CD4-positive, alpha-beta T cell treated with Interleukin-17A for 4 hours (primary cell): ENCODE results near the gene CNKSR2.
"Not testable (repeated sequence)": the region's sequence is repeated elsewhere in the genome, so short reads cannot be mapped to it uniquely, and the experiment has no call there.

ENCODE experiments used
- DNase-seq: peaks from one replicate; pipeline ENCODE4 v3.0.0-alpha.2; 2020; ENCODE audit warnings: mixed read lengths

The CNKSR2 gene

DNA sequence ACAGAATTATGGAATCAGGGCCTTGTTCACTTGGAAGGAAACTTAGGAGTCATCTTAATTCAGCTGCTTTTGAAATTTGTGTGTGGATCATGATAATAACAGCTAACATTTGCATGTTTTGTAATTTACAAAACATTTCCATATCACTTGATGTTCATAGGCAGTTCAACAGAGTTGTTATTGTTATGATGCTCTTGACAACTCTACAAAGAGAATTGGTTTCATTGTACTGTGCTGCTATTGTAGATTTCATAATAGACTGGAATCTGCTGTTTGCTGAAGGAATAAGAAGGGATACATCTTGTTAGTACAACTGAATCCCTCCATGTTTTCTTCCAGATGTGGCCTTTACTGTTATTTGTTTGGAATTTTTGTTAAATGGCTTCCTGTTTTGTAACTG is 83.5 kb downstream of the CNKSR2 start:
- no peak for DNase-seq

DNA sequence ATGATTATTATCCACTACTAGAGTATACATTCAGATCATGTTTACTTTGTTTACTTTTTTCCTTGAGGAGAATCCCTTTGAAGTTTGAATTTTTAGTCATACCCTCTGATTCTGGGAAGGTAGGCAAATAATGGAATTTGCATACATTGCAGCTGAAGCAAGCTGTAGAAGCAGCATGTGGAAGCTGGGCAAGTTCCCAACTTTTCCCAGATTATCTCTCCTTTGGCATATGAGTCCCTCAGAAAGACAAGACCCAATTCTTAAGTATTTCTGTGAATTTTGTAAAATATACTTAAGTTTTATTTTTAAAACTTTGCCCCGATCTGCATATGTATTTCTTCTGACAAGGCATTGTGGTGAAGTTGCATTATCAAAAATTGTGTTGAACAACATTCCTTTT is 94.9 kb downstream of the CNKSR2 start:
- no peak for DNase-seq

DNA sequence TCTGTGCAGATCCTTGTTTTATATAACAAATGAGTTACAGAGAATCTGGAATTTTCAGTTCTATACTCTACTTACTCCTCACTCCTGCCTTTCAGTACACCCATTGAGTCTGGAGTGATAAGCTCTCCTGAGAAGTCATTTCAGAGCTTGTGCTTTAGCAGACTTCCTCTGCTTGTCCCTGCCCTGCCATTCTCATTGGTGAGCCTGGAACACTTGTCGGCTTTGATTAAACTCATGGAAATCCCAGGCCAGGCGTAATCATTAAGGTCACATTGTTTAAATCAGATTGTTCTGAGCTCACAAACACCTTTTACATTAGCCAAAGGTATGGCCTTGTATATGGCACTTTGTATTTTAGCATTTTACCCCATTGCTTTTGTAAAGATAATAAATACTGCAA is 102.7 kb downstream of the CNKSR2 start:
- no peak for DNase-seq

DNA sequence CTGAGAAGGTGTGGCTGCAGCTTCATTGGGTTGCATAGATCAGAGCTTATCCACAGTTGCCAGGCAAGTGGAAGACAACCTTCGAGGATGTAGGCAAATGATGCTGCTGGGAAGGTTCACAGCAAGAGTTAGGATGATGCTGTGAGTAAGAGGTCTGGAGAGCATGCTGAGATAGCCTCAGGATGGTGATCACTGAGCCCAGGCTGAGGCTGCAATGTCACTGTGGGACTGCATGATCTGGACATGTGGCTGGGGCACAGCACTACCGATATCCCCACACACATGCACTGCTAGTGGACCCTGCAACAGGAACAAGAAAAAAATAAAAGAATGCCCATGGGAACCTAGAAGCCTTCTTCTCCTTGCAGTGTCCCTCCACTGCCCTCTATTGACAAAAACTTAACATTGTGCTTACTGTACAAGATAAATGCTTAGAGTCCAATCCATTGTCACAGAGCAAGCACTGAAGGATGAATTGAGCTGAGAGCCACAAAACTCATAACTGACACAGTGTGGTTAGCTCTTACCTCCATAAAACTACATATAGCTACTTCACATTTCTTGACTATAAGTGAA is 105.6 kb downstream of the CNKSR2 start:
- DNase-seq, result peak; percentile 6

DNA sequence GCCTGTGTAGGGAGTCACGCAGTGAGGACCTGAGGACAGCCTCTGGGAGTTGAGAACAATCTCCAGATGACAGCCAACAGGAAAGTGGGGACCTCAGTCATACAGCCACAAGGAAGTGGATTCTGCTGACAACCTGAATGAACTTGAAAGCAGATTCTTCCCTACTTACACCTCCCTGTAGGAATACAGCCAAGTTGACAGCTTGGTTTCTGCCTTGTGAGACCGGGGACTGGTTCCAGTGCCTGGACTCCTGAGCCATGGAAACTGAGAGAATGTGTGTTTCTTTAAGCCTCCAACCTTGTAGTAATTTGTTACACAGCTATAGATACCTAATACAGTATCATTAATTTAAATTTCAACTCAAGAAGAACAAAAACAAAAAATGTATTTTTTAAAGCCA is 107.5 kb downstream of the CNKSR2 start:
- no peak for DNase-seq

DNA sequence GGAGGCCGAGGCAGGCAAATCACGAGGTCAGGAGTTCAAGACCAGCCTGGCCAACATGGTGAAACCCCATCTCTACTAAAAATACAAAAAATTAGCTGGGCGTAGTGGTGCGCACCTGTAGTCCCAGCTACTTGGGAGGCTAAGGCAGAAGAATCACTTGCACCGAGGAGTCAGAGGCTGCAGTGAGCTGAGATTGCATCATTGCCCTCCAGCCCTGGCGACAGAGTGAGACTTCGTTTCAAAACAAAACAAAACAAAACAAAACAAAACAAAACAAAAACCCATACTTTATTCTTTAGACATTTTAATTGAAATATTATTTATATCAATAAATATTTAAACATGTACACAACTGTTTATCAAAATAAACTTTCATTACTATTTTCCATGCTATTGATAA is 109.8 kb downstream of the CNKSR2 start:
- not testable (repeated sequence) for DNase-seq

DNA sequence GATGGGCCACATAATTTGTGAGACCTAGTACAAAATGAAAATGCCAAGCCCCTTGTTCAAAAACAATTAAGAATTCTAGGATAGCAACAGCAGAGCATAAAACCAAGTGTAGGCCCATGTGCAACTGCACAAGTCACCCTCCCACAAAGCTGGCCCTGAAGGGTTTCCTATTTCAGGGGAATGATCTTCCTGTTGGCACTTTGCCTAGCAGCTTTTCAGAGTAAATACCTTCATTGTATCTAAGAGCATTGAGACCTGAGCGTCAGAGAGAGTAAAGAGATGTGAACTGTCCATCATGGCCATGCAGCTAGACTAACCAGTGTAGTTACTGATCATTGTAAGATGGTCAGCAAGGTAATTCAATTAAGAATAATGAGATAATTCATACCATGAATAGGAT is 113.6 kb downstream of the CNKSR2 start:
- DNase-seq, result no peak

DNA sequence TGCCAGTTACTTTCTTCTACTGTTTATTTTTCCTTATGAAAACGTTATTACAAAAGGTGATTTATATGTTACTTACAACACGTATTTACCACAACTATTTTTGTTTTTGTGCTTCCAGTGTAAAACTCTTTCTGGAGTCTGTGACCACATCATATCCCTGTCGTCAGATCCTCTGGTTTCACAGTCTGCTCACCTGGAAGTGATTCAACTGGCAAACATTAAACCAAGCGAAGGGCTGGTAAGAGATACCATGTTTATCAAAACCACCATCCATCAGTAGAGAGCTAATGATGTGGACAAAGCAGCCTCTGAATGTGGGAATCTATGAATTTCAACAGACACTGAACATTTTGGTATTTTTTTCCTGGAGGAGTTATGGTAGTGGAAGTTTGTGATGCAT is 116.1 kb downstream of the CNKSR2 start:
- no peak for DNase-seq

DNA sequence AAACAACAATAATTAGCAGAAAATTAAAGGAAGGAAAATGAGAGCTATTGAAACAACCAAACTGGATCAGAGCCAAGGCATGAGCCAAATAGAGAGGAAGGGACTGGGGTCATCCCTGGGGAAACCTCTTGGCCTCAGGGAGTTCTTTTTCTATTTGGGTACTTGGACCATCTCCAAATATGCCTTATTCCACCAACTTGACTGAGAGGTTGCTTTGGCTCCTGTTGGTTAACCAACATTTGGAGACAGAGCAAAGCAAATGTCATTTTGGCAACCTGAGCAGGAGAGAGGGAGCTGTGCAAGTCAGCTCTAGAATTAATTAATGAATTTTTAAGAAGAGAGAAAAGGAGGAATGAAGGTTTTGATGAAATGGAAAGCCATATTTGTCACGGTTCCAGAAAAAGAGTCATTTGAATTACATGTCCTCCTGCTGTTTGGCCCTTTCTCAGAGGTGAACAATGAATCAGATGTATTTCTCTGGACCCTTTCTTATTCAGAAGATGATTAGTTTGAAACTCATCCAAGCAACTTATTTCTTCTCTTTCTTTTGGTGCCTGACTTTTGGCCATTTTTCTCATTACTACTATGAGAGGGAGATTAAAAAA is 119.1 kb downstream of the CNKSR2 start:
- DNase-seq, result no peak

DNA sequence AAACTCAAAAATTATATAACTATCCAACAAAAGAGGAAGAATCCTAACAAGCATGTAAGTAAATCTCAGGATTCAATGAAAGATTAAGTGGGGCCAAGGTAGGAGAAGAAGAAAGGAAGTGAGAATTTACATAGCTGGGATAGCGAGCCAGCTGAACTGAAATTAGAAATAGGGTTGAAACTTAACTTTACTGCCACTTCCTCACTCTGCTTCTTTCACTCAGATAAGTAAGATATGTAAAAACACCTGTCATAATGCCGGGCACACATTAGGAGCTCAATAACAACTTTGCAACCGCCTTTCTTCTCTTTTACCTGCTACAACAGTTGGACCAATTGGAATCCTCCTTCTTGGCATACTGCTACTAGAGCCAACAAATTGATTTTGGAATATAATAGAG is 129.4 kb downstream of the CNKSR2 start:
- DNase-seq, result no peak

DNA sequence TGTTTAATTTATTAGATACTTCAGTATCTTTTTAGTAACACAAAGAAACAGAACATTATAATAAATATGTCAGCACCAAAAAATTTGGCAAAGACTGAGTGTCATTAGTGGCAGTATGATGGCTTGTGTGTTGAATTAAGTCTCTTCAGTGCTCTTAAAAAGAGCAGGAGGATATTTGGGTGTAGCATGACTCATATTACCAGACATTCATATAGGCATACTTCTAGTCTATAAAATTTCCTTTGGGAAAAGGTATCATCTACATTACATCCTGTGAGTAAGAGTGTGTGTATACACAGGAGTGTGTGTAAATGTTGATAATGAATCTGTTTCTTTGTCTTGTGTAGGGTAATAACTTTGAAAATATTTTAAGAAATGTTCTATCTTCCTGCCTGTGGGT is 135.7 kb downstream of the CNKSR2 start:
- no peak for DNase-seq

DNA sequence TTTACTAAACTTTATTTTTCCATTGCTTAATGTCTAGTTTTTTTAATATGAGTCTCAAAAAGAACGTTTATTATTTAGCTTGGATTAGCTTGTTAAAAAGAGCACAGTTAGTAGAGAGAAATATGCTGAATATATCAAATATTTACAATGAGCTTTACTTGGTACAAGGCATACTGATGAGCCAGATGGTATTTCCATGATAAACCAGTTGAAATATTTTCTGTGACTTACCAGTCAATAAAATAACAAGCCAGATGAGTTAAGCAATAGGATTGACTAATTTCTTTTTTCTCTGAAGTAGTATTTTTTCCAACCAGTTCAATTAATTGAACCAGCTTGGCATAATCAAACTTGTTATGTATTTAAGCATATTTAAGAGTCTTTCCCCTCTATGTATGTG is 149.8 kb downstream of the CNKSR2 start:
- no peak for DNase-seq

DNA sequence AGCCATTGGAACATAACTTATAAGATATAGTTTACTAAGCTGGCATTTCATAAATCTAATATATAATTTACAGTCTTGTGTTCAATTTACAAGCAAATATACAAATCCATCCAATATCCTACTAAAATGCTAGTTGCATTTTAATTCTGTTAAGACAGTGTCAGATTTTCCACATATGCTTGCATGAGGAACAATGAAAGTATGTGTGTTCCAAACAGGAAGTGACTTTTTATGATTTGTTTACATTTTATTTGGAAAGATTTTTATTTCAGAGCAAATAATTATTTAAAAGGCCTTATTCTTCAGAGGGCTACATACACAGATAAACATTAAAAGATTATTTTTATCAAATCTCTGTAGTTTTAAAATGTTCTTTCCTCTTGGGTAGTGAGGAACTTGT is 153.9 kb downstream of the CNKSR2 start:
- DNase-seq, result no peak

DNA sequence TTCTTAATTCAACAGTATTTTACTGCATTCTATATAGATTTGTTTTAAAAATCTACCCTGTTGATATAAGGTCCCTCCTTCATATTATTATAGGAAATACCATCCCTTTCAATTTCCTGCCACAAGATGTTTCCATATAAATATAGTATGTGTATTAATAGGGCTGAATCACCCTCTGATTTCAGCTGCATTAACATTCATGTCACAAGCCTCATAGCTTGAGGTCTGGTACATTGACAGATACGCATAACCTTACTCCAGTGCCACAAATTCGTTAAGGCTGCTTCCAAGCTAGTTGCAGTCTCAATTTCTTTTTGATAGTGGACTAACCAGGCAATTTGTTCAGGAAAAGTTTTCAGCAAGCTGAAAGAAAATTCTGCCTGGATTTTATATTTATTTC is 155.6 kb downstream of the CNKSR2 start:
- no peak for DNase-seq

DNA sequence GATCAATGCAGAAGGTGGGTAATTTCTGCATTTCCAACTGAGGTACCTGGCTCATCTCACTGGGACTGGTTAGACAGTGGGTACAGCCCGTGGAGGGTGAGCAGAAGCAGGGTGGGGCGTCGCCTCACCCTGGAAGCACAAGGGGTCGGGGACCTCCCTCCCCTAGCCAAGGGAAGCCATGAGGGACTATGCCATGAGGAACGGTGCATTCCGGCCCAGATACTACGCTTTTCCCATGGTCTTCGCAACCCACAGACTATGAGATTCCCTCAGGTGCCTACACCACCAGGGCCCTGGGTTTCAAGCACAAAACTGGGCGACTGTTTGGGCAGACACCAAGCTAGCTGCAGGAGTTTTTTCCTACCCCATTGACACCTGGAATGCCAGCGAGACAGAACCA is 170.4 kb downstream of the CNKSR2 start:
- not testable (repeated sequence) for DNase-seq

DNA sequence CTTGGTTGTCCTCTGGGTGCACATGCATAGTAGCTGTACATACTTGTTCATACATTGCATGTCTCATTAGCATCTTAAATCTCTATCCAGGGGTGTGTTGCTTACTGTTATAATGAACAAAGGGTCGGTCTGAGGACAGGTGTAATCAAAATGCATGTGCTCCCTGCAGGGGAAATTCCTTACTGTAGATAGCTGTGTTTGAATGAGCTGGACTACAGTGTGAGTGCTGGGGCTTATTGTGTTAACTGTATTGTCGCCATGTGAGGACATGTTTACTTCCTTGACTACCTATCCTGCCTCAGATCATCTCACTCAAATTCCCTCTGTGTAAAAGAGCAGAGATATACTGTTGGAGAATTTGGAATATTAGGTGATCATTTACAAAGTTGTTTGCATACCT is 185.2 kb downstream of the CNKSR2 start:
- DNase-seq, result no peak

DNA sequence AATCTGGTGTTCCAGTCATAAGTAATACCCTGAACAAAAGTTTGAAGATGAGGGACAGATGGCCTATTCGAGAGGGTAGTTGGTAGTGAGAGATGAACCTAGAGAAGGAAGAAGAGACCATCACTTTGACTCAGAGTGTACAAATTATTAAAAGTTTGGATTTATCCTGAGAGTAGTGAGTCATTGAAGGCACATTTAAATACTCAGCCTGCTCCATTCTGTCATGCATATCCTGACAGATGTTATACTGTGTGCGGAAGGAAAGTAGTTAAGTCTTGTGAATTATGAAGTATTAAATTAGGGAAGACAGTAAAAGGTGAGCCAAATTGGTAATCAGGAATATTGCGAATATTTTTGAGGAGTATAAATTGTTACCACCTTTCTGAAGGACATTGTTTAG is 190.8 kb downstream of the CNKSR2 start:
- DNase-seq, result no peak

DNA sequence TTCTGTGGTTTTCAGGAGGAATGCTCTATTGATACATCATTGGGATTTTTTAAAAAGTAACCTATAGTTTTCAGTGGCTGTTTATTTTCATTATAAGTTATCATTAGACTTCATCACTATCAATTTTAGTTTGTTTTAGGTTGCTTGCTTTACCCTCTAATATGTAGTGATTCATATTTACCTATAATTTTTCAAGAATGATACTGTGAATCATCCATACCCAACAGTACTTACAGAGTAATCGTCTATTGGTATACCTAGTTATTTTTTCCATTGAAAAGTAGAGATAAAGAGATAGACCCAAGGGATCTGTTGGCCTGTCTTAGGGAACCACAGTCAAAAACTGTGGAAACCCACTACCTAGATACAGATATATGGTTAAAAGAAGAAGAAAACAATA is 200.6 kb downstream of the CNKSR2 start:
- no peak for DNase-seq

DNA sequence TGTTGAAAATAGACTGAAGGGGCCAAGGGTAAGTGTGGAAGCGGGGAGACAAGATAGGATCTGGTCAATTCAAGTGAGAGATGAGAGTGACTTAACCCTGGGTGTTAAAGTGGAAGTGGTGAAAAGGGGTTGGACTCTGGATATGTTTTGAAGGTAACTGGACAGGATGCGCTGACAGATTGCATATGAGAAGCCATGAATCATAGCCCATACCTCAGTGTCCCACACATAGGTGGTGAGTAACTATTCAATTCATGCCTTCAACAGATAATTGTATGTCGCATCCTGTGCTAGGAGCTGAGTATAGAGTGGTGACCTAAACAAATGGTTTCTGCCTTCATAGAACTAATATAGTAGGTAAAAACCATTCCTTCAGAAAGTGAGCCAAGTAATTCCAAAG is 207.3 kb downstream of the CNKSR2 start:
- DNase-seq, result no peak

DNA sequence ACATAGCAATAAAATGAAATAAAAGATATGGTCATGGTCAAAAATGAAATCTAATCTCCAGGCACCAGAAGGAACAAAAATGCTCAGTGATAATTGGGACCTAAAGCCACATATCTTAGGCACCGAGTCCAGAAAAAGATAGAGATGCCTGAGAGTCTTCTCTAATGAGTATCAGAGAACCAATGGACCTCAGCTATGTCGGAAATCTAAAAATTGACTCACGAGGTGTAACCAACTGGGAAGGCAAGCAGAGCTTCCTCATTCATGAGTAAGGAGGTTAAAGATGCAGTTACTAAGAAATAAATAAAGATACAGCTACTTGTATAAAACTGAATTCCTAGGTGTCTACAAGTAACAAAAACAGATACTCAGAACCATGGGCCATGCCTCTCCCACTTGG is 211.8 kb downstream of the CNKSR2 start:
- no peak for DNase-seq

DNA sequence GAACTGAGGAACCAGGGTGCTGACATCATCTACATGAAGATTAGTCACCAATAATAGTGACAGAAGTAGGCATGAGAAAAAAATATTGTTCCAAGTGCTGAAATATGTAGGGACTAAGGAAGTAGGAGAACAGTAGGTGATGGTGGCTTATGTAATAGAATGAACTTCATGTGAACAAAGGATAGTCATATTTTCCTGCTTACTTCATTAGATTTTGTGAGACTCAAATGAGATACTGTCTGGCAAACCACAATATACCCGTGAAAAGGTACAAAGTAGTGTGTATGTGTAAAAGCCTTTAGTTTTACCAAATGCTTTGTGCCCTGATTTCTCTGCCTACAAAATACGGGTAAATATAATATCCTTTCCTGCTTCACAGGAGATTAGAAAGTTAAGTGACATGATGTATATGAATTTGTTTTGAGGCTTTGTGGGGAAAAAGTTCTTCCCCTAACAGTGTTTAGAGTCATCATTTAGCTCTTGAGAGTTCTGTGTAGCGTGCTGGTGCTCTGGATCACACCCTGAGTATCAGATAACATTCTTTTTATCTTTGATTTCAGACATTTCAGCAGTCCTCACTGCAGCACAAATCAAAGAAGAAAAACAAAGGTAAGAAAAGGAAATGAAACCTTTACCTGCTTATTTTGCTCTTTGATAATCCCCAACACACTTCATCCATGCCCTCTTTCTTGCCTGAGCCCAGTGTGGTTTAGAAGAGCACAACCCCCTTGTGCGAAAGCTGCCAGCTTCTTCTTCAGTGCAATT is 216.0 kb downstream of the CNKSR2 start:
- DNase-seq, result peak; percentile 16

DNA sequence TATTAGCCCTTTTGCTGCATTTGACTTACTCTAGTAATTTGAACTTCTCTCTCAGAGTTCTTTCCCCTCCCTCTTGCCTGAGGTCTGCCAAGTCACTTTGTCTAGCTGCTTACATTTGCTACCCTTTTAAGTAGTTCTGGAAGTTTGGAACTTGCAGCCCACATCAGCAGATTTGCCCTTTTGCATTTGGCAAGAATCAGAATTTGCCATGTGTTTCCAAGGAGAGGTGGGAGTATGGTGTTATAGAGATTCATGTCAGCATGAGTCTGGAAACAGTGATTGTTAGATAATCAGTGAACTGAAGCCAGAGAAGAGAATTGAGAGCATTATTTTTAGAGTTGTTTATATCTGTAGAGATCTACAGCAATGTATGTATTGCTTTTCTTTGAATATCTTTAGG is 231.8 kb downstream of the CNKSR2 start:
- DNase-seq, result no peak

DNA sequence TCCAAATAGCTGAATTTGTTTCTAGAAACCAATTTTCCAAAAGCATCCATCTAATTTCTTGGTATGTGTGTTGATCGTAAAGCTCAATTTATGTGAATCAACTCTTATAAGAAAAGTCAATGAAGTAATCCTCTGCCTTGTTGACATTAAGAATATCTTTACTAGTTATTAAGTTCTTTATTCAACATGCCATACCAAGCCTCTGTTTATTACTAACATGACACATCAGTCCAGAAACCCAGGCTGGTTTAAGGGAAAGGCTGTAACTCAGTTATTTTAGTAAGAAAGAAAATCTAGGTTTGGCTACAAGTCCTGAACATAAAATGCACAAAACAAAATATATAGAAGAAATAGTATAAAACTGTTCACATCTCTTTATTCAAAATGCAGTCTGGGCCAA is 235.9 kb downstream of the CNKSR2 start:
- no peak for DNase-seq

DNA sequence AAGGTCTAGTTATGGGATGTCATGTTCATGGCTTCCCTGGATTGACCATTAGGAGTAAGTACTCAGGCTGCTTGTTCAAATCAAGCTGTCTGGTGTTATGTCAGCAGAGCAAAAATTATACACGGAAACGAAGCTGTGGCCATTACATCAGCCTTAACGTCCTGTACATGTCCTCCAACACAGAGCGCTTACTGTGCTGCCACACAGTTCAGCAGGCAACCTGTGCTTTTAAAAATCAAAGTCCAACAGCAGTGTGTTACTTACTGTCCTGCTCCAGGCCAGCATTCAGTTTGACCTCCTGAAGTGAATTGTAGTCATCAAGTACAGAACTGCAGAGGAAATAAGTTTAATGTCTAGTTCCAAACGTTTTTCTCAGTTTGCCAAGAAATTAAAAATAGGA is 237.9 kb downstream of the CNKSR2 start:
- DNase-seq, result no peak

DNA sequence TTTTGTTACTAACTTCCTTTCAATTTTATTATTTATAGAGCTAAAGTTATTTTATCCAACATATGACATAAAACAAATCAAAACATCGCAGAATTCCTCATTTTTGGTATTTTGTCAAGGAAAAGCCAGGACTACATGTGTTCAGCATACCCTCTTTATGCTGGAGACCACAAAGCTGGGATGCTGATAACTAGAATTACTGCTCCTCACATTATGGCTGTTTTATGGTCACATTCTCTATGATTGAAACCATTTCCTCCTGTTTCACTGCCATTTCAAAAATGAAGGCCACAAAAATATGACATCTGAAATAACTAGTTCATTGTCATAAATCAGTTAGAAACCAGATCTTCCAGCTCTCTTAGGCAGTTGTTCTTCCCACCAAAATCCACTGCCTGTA is 242.2 kb downstream of the CNKSR2 start:
- no peak for DNase-seq
